DMS53 (cell line): ENCODE data around the gene KLHL13.
A peak's percentile ranks its signal among the peaks of the same experiment; 100 is the strongest.
"Not testable (repeated sequence)": the region's sequence is repeated elsewhere in the genome, so short reads cannot be mapped to it uniquely, and the experiment has no call there.

Source experiments
- DNase-seq: peaks from one replicate; lab custom pipeline; 2025; lab: John Stamatoyannopoulos, UW

Gene KLHL13

DNA sequence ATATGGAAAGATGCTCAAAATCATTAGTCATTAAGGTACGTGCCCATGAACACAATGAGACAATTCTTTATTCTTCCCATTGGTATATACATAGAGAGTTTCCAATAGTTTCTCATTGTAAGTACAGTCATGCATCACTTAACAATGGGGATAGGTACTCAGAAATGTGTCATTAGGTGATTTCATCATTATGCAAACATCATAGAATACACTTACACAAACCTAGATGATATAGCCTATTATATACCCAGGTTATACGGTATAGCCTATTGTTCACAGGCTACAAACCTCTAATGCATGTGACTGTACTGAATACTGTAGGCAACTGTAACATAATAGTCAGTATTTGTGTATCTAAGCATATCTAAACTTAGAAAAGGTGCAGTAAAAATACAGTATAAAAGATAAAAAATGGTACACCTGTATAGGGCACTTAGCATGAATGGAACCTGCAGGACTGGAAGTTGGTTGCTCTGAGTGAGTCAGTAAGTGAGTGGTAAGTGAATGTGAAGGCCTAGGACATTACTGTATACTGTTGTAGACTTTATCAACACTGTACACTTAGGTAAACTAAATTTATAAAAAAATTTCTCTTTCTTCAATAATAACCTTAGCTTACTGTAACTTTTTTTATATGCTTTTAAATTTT, 49.6 kb downstream of the KLHL13 start:
- peak; percentile 91 for DNase-seq

- DNase-seq, result no peak
These were observed 53.6 kb downstream of the KLHL13 start for GRCh38 chrX:118062817-118063615.

DNA sequence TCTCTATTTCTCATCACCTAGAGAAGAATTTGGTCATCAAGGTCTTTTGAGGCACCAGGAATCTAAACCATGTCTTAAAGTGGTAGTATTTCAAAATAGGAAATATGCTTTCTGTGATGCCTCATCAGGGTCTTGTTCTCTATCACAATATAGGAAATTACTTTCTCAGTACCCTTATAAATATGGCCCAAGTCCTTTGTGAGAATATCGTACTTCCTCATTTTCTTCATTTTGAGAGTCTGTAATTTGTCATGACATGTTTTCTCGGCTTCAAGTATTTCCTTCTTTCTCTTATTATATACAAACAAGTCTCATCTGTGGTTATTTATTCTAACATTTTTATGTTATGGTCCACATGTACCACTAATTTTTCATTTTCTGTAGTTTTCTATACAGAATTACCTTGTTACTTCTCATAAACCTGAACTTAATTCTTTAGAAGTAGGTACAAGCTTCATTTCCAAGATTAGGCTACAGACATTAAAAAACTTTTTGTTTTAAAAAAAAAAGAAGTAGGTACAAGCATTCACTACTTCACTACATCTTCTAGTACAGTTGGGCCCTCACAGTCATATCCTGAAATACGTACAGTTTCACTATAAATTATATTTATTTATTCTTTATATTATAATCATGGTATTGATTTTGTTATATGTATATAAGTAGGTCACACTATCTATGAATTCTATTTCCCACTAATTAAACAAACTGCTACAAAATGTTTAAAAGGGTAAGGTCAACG, 54.4 kb downstream of the KLHL13 start:
- DNase-seq, result no peak

DNA sequence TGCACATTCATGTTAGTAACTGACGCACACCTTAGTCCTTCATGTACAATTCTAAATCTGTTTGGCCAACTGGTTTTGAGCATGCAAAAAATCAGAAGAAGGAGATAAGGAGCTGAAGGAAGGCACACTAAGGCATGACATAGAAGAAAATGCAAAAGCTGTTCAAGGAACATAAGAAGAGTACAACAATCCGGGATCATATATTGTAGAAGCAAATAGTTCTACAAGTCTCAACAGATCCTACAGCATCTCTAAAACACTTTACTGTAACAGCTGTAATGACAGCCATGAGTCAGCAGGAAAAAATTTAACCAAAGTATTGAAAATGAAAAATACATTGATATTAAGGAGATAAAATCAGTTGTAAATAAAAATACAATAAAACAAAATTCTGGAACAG, 57.7 kb downstream of the KLHL13 start:
- DNase-seq, result no peak

- no peak for DNase-seq
These were observed 59.7 kb downstream of the KLHL13 start for GRCh38 chrX:118056870-118057269.

GRCh38 chrX:118049713-118050112, 66.9 kb downstream of the KLHL13 start:
- DNase-seq, result peak; percentile 26

DNA sequence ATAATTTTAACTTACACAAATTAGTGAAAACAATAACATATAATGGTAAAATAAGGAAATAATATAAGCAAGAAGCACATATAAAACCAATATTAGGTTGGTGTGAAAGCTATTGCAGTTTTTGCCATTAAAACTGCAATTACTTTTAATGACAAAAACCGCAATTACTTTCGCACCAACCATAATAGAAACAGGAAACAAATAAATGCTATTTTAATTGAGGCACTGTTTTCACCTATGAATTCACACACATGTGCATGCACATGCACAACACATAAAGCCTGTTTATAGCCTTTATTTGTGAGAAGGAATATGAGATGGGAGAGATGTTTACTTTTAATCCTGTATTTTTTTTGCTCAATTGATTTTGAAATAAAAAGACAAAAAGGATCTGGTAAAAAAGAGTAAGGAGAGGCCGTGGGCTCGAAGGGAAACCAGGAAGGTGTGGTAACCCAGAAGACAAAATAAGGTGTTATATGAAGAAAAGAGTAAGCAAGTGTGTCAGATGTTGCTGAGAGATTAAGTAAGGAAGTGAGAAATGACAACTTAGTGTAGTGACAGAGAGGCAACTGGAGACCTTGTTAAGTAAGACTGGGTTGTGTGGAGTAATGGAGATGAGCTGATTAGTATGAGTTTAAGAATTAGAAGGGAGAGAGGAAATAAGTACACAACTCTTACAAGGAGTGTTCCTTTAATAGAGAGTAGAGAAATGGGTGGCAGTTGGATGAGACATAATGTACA, 69.0 kb downstream of the KLHL13 start:
- no peak for DNase-seq

GRCh38 chrX:118039591-118039990, 77.0 kb downstream of the KLHL13 start:
- no peak for DNase-seq

DNA sequence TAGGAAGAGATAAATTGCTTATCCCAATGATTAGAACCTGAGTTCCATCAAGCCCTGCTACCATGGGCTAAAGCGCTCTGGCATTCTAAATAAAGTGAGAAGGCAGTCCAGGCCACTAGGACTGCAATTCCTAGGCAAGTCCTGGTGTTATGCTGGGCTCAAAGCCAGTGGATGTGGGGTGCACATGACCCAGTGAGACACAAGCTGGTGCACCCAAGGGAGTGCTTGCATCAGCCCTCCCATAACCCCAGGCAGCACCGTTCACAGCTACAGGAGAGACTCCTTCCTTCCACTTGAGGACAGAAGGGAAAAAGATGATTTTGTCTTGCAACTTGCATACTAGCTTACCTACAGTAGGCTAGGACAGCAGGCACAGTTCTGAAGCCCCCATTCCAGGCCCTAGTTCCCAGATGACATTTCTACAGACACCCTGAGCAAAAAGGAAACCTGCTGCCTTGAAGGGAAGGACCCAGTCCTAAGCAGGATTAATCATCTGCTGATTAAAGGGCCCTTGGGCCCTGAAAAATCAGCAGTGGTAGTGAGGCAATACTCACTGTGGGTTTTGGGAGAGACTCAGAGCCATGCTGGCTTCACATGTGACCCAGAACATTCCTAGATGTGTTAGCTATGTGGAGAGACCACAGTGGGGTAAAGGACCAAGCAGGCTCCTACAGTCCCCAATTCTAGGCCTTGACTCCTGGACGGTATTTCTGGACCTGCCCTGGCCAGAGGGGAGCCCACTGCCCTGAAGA, 77.8 kb downstream of the KLHL13 start:
- no peak for DNase-seq

DNA sequence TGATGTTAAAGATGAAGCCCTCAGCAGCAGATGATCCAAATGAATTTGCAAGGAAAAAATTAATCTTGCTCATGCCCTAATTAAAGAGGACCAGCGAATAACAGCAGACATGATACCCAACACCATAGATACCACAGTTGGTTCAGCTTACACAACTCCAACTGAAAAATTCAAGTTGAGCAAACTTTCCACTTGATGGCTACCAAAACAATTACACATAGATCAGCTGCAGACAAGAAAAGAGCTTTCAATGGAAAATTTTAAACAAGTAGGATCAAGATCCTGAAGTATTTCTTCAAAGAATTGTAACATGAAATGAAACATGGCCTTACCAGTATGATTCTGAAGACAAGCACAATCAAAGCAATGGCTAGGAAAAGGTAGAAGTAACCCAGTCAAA, 90.0 kb downstream of the KLHL13 start:
- no peak for DNase-seq

- DNase-seq, result no peak
These were observed 91.4 kb downstream of the KLHL13 start for GRCh38 chrX:118025226-118025625.

DNA sequence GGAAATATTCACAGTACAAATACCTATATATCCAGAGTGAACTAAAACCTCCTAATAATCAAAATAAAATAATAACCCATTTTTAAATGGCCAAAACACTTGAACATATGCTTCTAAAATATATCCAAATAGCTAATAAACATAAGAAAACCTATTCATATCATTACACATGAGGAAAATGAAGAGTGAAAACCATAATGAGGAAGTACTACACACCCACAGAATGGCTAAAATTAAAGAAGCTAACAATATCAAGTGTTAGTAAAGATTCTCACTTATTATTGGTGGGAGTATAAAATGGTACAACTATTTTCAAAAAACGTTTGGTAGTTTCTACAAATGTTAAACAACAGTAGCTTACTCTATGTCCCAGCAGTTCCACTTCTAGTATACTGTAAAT, 92.1 kb downstream of the KLHL13 start:
- DNase-seq, result no peak

GRCh38 chrX:118022753-118023152, 93.9 kb downstream of the KLHL13 start:
- no peak for DNase-seq

DNA sequence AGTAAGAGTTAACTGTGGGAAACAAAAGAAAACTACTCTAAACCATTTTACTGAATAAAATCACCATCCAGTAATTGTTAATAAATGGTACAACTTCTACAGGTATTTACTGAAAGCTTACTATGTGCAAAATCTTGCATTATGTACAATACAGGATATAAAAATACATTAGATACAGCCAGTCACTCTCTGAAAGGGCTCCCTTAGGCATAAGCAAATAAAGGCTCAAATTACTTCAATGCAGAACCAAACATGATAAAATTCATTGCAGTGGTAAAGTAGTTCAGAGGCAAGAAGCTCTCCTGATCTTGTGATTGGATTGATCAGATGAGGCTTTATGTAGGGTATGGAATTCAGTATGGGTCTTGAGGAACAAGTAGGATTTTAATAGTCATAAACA, 100.2 kb downstream of the KLHL13 start:
- no peak for DNase-seq

GRCh38 chrX:118002417-118002816, 114.2 kb downstream of the KLHL13 start:
- not testable (repeated sequence) for DNase-seq

DNA sequence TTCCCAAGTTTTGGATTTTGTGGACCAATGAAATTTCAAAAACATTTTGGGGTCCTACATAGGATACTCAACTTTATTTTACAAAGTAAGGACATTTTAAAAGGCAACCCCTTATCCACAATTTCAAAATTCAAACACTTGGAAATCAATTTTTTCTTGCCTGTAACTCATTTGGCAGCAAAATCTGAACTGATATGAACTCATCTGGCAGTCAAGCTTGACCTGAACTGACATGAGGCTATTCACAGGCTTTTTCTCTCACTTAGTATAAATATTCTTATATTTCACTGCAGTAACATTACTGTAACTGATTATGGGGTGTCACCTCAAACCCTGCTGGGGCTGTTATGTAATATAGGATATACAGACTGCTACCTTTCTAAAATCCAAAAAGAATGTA, 116.1 kb downstream of the KLHL13 start:
- no peak for DNase-seq

- no peak for DNase-seq
These were observed 118.4 kb downstream of the KLHL13 start for GRCh38 chrX:117998171-117998570.

DNA sequence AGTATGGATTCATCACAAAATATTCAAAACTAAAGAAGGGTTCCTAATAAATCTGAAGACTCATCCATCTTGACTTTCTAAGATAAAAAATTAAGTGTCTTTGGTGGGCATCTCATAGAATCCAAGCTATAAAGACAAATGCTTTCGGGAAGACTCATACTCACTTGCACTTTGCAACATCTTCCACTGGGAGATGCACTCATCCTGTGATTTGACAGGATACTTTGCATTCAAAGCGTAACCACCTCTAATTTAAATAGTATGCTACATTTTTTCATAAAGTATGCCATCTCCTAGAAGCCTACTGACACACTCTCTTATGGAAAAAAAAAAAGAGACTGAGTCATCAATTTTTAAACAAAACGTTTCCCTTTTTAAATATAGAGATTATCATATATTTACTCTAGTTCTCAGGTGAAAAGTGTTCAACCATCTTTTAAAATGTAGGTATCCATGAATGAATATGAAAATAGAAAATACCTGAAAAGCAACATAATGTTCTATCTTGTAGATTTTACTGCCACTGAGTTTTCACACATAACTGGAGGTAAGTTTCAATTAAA, 119.6 kb downstream of the KLHL13 start:
- peak; percentile 62 for DNase-seq

DNA sequence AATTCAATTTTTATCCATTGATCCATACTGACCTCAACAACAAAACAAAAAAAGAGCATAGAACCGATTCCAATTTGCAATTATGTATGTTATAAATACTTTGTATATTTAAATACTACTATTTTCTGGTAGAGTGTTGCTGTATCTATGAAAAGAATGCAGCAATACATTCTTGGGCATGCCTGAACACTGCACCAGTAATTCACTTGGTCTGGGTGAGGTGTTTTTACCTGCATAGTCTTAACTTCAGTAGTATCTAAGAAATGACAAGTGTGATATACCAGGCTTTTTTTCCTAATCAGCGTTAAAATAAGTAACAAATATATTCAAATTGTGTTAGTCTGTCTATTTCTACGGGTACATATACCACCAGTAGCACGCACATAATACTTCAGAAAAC, 120.2 kb downstream of the KLHL13 start:
- no peak for DNase-seq

- no peak for DNase-seq
These were observed 121.2 kb downstream of the KLHL13 start for GRCh38 chrX:117995378-117995777.

DNA sequence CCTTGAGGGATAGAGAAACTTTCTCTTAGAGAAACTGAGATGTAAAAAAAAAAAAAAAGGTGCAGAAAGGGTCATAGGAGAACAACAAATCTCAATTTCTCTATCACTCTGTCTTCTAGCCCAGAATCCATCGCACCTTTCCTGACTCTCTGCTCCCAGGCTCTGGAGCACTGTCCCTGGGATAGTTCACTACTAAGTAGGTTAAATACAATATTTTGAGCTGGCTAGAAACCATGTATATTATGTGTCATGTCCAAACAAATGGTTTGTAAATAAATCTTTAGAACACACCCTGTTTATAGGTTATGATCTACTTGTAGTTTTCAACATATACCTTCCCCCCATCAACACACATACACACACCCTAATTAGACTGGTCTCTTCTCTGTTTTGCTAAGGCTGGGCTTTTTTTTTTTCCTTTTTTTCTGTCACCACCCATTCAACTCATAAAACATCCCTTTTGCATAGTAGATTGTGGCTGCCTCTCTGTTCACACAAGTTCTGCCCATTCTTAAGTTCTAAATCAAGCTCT, 124.4 kb downstream of the KLHL13 start:
- peak; percentile 20 for DNase-seq
